Erythroblast (primary cell): ENCODE data around the gene SLC25A46.

ENCODE experiments used
- DNase-seq, 2 experiments: peaks; one replicate each; lab custom pipeline; 2025; lab: John Stamatoyannopoulos, UW
- GATA1 ChIP-seq: IDR thresholded peaks from 2 replicates; pipeline ENCODE4 v1.6.1; 2011; ENCODE audit warnings: low read depth, mild to moderate bottlenecking, control low read depth, low read length, moderate library complexity
- POLR2A ChIP-seq: IDR thresholded peaks from 2 replicates; pipeline ENCODE4 v1.6.1; 2011; ENCODE audit warnings: mild to moderate bottlenecking, low read length

SLC25A46 gene

GRCh38 chr5:110790673-110791072, 51.9 kb downstream of the SLC25A46 start:
- DNase-seq: no peak
- TF ChIP-seq POLR2A (no peak), GATA1 (no peak)

- no peak for TF ChIP-seq POLR2A
These were observed 64.2 kb downstream of the SLC25A46 start for GRCh38 chr5:110802998-110803397.

DNA sequence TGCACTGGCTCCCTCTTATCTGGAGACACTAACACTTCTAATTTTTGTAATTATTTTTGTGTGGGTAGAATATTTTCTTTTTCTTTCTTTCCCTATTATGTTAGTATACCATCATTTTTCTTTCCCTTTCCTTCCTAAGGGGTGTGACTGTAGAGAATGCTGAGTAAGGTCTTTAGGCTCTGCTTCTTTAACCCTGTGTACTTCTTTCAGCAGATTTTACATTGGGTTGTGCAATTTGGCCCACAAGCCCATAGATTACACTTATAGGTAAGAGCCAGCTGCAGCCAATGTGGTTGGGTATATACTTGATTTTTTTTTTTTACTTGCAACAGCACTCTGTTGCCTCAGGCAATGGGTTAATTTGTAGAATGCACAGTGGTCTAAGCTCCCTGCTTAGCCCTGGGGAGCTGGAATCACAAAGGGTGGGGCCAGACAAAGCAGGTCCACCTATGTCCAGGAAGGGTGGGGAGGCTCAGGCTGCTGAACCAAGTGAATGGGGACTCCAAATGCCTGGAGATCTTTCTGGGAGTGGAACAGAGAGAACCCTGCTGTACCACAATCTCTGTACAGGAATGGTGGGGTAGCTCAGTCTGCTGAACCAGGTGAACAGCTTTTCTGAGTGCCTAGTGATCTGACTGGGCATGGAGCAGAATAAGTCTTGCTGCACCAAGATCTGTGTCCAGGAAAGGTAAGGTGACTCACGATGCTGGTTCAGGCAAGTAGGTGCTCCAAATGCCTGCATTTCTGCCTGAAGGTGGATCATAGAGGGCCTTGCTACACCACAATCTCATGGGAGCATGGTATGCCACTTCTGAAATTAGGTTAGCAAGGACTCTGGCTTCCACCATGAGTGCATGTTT, 64.9 kb downstream of the SLC25A46 start:
- TF ChIP-seq POLR2A (no peak), GATA1 (no peak)
- DNase-seq: no peak

More at GRCh38 chr5:110802998-110803397, 64.2 kb downstream of the SLC25A46 start:
- DNase-seq: no peak

DNA sequence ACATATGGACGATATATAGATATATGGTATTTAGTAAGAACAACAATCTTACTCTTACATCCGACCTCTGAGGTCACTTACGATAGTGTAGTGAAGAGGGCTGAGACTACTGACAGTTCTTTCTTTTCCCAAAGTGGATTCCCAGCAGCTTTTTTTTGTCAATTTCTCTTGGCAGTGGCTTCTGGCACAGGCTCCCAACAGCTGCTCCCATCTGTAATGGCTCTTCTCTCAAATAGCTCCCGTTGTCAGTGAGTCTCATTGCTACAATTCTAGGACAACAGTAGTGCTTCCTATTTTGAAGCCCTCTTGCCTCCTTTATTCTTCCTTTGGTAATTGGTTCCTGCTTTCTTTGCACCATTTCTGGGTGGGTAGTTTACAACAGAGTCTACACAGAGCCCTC, 68.4 kb downstream of the SLC25A46 start:
- no peak for DNase-seq
- no peak for TF ChIP-seq POLR2A
- no peak for TF ChIP-seq GATA1

DNA sequence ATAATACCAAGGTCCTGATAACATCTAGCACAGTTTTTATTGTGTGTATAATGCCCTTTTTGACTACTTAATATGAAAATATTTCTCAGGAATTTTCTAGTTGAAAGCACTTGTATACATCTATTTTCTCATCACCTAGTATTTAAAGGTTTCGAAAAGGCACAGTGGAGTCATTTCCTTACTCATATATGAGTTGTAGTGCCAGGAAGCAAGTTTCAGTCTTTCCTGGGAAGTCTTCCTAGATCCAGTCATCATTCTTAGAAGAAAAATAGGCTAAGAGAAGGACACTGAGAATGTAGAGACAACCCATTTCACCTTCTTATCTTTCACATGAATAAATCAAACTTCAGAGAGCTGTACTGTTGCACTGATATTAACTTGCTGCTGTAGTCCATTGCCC, 70.2 kb downstream of the SLC25A46 start:
- TF ChIP-seq GATA1 (no peak), POLR2A (no peak)
- DNase-seq: no peak
